Calu3 (cell line): ENCODE results near the gene APBA2. TPM values are rescaled to one million over a fixed set of nuclear protein-coding genes. Genes with fewer than 3 reads are reported as not detected.

Experiments used
- BruUV-seq: library from RNA; stranded (reverse); fragments of 400-500 nt; replicated peaks from 2 replicates; lab custom pipeline; 2021; lab: Mats Ljungman, UMichigan
- CTCF ChIA-PET: fragments of 300-600 bp; sonication (Branson Sonifier 250); formaldehyde crosslinking; loops from one replicate; lab custom pipeline; 2022; ENCODE audit warnings: antibody characterized with exemption; lab: Charles Lee
- DNase-seq: peaks from one replicate; pipeline ENCODE4 v3.0.0; 2022
- H3K27ac Mint-ChIP-seq: one replicate; pipeline ENCODE4 v1.8.0; 2022; ENCODE audit warnings: mixed read lengths; ENCODE audit not compliant: unreplicated experiment
- H3K27me3 Mint-ChIP-seq: one replicate; pipeline ENCODE4 v1.8.0; 2022; ENCODE audit warnings: mixed read lengths; ENCODE audit not compliant: unreplicated experiment
- H3K36me3 Mint-ChIP-seq: one replicate; pipeline ENCODE4 v1.8.0; 2022; ENCODE audit warnings: mild to moderate bottlenecking, moderate library complexity, mixed read lengths; ENCODE audit not compliant: insufficient read depth, unreplicated experiment
- H3K4me1 Mint-ChIP-seq: one replicate; pipeline ENCODE4 v1.8.0; 2022; ENCODE audit warnings: mild to moderate bottlenecking, low read depth, mixed read lengths; ENCODE audit not compliant: unreplicated experiment
- H3K4me3 Mint-ChIP-seq: one replicate; pipeline ENCODE4 v1.8.0; 2022; ENCODE audit warnings: mild to moderate bottlenecking, low read depth, moderate library complexity, mixed read lengths; ENCODE audit not compliant: unreplicated experiment
- H3K9me3 Mint-ChIP-seq: one replicate; pipeline ENCODE4 v1.8.0; 2022; ENCODE audit warnings: low read depth, mixed read lengths; ENCODE audit not compliant: unreplicated experiment
- CTCF ChIP-seq: fragments of 200-600 bp; IDR thresholded peaks from one replicate; pipeline ENCODE4 v1.8.0; 2022; ENCODE audit warnings: antibody characterized with exemption; ENCODE audit not compliant: unreplicated experiment
- intact Hi-C: fragments of 100-400 bp; cut with micrococcal nuclease; formaldehyde crosslinking; loops from one replicate; pipeline ENCODE4 v1.10.0; 2022; ENCODE audit not compliant: unreplicated experiment
- total RNA-seq: library from RNA; stranded (reverse); gene quantifications from 2 replicates; pipeline ENCODE4 v1.2.3, GENCODE V29; 2022

The APBA2 gene
- total RNA-seq, 1 experiment from 2014 or later: not detected

GRCh38 chr15:29094711-29095110 is 208.9 kb downstream of the APBA2 start:
- intact Hi-C loops: no loop called here
- no peak for DNase-seq
- H3K27me3 Mint-ChIP-seq: no peaks in the 10 kb centered on the region
- no peak overlapping the region for H3K4me3 Mint-ChIP-seq
- CTCF ChIA-PET: no interaction called here
- H3K4me1 Mint-ChIP-seq: no peaks in the 10 kb centered on the region
- no peak for TF ChIP-seq CTCF
- H3K36me3 Mint-ChIP-seq: peaks cover 3% of the 10 kb centered on the region
- no peaks in the 10 kb centered on the region for H3K9me3 Mint-ChIP-seq
- no TSS peak for BruUV-seq
- no peak overlapping the region for H3K27ac Mint-ChIP-seq

GRCh38 chr15:29095746-29096145 is 210.0 kb downstream of the APBA2 start:
- no TSS peak for BruUV-seq
- Mint-ChIP-seq H3K9me3 (no peaks in the 10 kb centered on the region), H3K27ac (no peak overlapping the region), H3K36me3 (peaks cover 3% of the 10 kb centered on the region), H3K4me3 (no peak overlapping the region), H3K27me3 (no peaks in the 10 kb centered on the region), H3K4me1 (no peaks in the 10 kb centered on the region)
- CTCF ChIA-PET: no interaction called here
- no peak for DNase-seq
- no peak for TF ChIP-seq CTCF
- intact Hi-C loops: no loop called here

DNA sequence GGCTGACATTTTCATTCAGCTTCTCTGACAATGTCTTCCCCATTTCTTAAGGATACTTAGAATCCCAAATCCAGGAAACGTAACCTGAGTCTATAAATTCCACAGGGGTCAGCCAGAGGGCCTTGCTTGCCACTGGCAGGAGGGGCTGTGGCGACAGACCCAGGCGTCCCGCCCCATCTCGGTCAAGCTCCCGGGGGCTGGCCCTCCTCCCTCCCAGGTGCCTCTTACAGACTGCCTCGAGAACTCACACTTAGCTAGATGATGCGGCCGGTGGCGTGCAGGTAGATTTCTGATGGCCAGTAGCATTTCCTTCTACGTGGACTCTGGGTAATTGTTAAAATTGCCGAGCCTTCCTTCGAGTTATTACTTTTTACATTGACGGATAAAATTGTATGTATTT is 211.4 kb downstream of the APBA2 start:
- intact Hi-C loops: no loop called here
- no peak overlapping the region for H3K4me3 Mint-ChIP-seq

GRCh38 chr15:29097971-29098370 is 212.2 kb downstream of the APBA2 start:
- TF ChIP-seq CTCF: no peak
- intact Hi-C loops: no loop called here
- Mint-ChIP-seq H3K27ac (no peak overlapping the region), H3K9me3 (no peaks in the 10 kb centered on the region), H3K4me3 (no peak overlapping the region), H3K27me3 (no peaks in the 10 kb centered on the region), H3K36me3 (no peaks in the 10 kb centered on the region), H3K4me1 (no peaks in the 10 kb centered on the region)
- no TSS peak for BruUV-seq
- CTCF ChIA-PET: no interaction called here
- no peak for DNase-seq

More for the DNA sequence above, 211.4 kb downstream of the APBA2 start:
- no peaks in the 10 kb centered on the region for H3K36me3 Mint-ChIP-seq
- no peak for DNase-seq
- no peaks in the 10 kb centered on the region for H3K4me1 Mint-ChIP-seq
- no peak for TF ChIP-seq CTCF
- CTCF ChIA-PET: no interaction called here
- H3K27me3 Mint-ChIP-seq: no peaks in the 10 kb centered on the region
- no peaks in the 10 kb centered on the region for H3K9me3 Mint-ChIP-seq
- no TSS peak for BruUV-seq
- H3K27ac Mint-ChIP-seq: no peak overlapping the region
